ENCODE results near the gene TLE4. TPM values are rescaled to one million over a fixed set of nuclear protein-coding genes. Genes with fewer than 3 reads are reported as not detected.

The TLE4 gene
- total RNA-seq, 1 experiment from 2014 or later, result 8.1 TPM

DNA sequence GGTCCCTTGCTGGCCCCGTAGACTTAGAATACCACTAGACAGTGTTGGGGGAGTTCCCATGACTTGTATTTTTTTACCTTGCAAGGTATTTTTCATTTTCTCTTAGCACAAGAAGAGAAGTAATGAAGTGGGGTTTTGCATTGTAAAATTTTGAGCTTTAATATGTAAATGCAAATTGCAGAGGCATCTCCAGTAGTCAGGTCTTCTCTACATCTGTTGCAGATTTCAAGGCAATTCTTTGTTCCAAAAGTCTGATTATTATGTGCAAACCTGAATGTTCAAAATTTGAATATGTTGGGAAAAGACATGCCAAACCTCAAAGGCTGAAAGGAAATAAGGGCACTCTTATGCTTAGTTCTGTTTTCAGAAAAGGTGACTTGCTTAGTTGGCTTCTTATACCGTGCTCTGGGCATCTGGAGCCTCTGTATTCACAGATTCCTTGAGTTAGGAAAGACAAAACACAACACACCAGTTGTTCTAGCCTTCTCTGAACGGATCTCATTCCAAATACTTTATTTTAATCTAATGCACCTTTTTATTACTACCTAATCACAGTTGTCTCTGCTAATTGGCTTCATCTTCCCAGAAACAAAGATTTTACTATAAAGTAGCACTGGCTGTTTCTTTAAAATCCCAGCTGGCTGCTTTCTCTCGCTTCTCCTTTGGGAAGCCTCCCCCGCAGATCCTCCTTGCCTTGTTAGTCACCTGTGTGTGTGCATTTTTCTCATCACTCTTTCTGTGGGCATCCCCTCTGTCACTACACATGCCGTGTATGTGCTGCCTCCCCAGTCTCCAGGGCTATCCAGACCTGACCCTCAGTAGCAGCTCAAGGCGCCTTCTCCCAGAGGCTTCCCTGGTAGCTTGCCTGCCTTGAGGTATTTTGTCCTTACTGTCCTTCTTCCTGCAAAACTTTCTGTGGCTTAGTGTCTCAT, 138.2 kb downstream of the TLE4 start:
- no peaks in the 10 kb centered on the region for H3K9me3 ChIP-seq
- Mint-ChIP-seq H3K9me3 (ENCODE audit: unreplicated experiment) (no peaks in the 10 kb centered on the region), H3K4me3 (ENCODE audit: unreplicated experiment) (no peak overlapping the region), H3K36me3 (ENCODE audit: insufficient read depth, unreplicated experiment) (peaks cover 4% of the 10 kb centered on the region), H3K4me1 (ENCODE audit: low read depth, unreplicated experiment) (no peaks in the 10 kb centered on the region), H3K27me3 (ENCODE audit: insufficient read depth, unreplicated experiment) (no peaks in the 10 kb centered on the region), H3K27ac (ENCODE audit: unreplicated experiment) (no peak overlapping the region)
- BruUV-seq (replicated peaks), result no TSS peak
- TF ChIP-seq, protein P1, sequence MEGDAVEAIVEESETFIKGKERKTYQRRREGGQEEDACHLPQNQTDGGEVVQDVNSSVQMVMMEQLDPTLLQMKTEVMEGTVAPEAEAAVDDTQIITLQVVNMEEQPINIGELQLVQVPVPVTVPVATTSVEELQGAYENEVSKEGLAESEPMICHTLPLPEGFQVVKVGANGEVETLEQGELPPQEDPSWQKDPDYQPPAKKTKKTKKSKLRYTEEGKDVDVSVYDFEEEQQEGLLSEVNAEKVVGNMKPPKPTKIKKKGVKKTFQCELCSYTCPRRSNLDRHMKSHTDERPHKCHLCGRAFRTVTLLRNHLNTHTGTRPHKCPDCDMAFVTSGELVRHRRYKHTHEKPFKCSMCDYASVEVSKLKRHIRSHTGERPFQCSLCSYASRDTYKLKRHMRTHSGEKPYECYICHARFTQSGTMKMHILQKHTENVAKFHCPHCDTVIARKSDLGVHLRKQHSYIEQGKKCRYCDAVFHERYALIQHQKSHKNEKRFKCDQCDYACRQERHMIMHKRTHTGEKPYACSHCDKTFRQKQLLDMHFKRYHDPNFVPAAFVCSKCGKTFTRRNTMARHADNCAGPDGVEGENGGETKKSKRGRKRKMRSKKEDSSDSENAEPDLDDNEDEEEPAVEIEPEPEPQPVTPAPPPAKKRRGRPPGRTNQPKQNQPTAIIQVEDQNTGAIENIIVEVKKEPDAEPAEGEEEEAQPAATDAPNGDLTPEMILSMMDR (IDR thresholded peaks at IDR 0.05; ENCODE audit: insufficient read depth in 1 of 2, low read depth in 1 of 2, low read length in 1 of 2, severe bottlenecking in 1 of 2, unreplicated experiment in 1 of 2), result no peak
- H3K36me3 ChIP-seq (ENCODE audit: control insufficient read depth, insufficient read depth, low read length), result no peaks in the 10 kb centered on the region
- H3K4me1 ChIP-seq, result no peaks in the 10 kb centered on the region
- no peaks in the 10 kb centered on the region for H3K27me3 ChIP-seq (replicated peaks; ENCODE audit: control insufficient read depth, insufficient read depth, low read length)
- ChIA-PET CTCF (no interaction called here), POLR2A (no interaction called here)
- H3K4me3 ChIP-seq (ENCODE audit: low read depth, low read length), result no peak overlapping the region
- no peak for DNase-seq
- intact Hi-C loops (cut with micrococcal nuclease; ENCODE audit: unreplicated experiment), result no loop called here

DNA sequence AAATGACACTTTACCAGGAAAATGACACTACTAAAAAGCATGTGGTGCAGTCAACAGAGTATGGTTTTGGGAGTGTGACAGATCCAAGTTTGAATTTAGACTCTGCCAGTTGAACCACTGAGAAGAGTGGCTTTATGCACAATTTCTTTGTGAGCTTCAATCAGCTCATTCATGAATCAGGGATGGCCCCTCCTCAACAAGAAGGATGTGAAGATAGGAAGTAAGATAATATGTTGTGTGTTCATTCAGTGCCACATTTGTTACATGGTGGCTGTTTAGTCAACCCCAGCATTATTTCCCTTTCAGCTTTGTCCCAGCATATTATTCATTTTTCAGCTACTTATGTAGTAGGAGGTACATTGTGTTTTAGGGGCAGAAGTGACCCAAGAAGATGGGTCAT, 140.1 kb downstream of the TLE4 start:
- no peaks in the 10 kb centered on the region for H3K4me1 Mint-ChIP-seq (ENCODE audit: low read depth, unreplicated experiment)
- Histone ChIP-seq H3K4me1 (no peaks in the 10 kb centered on the region), H3K27me3 (replicated peaks; ENCODE audit: control insufficient read depth, insufficient read depth, low read length) (no peaks in the 10 kb centered on the region), H3K9me3 (no peaks in the 10 kb centered on the region), H3K4me3 (ENCODE audit: low read depth, low read length) (no peak overlapping the region), H3K36me3 (ENCODE audit: control insufficient read depth, insufficient read depth, low read length) (no peaks in the 10 kb centered on the region)
- H3K9me3 Mint-ChIP-seq (ENCODE audit: unreplicated experiment), result no peaks in the 10 kb centered on the region
- no peak overlapping the region for H3K4me3 Mint-ChIP-seq (ENCODE audit: unreplicated experiment)
- ChIA-PET POLR2A (no interaction called here), CTCF (no interaction called here)
- H3K27me3 Mint-ChIP-seq (ENCODE audit: insufficient read depth, unreplicated experiment), result no peaks in the 10 kb centered on the region
- no peak for DNase-seq
- H3K36me3 Mint-ChIP-seq (ENCODE audit: insufficient read depth, unreplicated experiment), result peaks cover 4% of the 10 kb centered on the region
- TF ChIP-seq, protein P1 (IDR thresholded peaks at IDR 0.05; ENCODE audit: insufficient read depth in 1 of 2, low read depth in 1 of 2, low read length in 1 of 2, severe bottlenecking in 1 of 2, unreplicated experiment in 1 of 2), result no peak
- no peak overlapping the region for H3K27ac Mint-ChIP-seq (ENCODE audit: unreplicated experiment)
- intact Hi-C loops (cut with micrococcal nuclease; ENCODE audit: unreplicated experiment), result no loop called here
- BruUV-seq (replicated peaks), result no TSS peak

DNA sequence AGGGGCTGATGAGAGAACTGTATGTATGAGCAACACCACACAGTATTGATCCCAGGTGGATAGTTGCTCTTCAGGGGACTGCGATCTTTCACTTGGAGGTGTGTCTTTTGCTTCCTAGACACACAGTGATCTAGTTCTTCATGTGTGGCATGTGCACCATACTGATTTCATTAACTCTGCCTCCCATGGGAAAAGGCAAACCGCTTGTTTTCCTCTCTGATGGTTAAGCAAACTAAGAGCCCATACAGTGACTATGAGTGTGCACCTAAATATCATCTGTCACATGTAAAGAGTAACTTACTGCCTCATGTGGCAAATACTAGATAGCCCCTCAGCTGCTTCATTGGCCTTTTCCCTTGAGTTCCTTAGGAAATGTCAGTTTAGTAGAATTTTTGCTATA, 147.3 kb downstream of the TLE4 start:
- intact Hi-C loops (cut with micrococcal nuclease; ENCODE audit: unreplicated experiment), result no loop called here
- no peak overlapping the region for H3K4me3 ChIP-seq (ENCODE audit: low read depth, low read length)
- no peak for DNase-seq
- H3K36me3 ChIP-seq (ENCODE audit: control insufficient read depth, insufficient read depth, low read length), result no peaks in the 10 kb centered on the region
- Mint-ChIP-seq H3K27ac (ENCODE audit: unreplicated experiment) (no peak overlapping the region), H3K4me3 (ENCODE audit: unreplicated experiment) (no peak overlapping the region), H3K4me1 (ENCODE audit: low read depth, unreplicated experiment) (no peaks in the 10 kb centered on the region), H3K9me3 (ENCODE audit: unreplicated experiment) (no peaks in the 10 kb centered on the region), H3K27me3 (ENCODE audit: insufficient read depth, unreplicated experiment) (no peaks in the 10 kb centered on the region), H3K36me3 (ENCODE audit: insufficient read depth, unreplicated experiment) (peaks cover 12% of the 10 kb centered on the region)
- POLR2A ChIA-PET, result no interaction called here
- H3K4me1 ChIP-seq, result no peaks in the 10 kb centered on the region
- H3K27me3 ChIP-seq (replicated peaks; ENCODE audit: control insufficient read depth, insufficient read depth, low read length), result no peaks in the 10 kb centered on the region
- H3K9me3 ChIP-seq, result no peaks in the 10 kb centered on the region
- TF ChIP-seq, protein P1 (IDR thresholded peaks at IDR 0.05; ENCODE audit: insufficient read depth in 1 of 2, low read depth in 1 of 2, low read length in 1 of 2, severe bottlenecking in 1 of 2, unreplicated experiment in 1 of 2), result no peak
- CTCF ChIA-PET, result no interaction called here
- BruUV-seq (replicated peaks), result no TSS peak
